ENCODE data around the gene STPG4. TPM values are rescaled to one million over a fixed set of nuclear protein-coding genes. Genes with fewer than 3 reads are reported as not detected.
"Not testable (repeated sequence)": the region's sequence is repeated elsewhere in the genome, so short reads cannot be mapped to it uniquely, and the experiment has no call there.

Gene STPG4
- total RNA-seq, 1 experiment from 2014 or later = 10.6 TPM

GRCh38 chr2:47126783-47127182 is 28.3 kb downstream of the STPG4 start (continued):
- no peak for TF ChIP-seq CTCF (IDR thresholded peaks at IDR 0.05 in 2 of 3, conservative IDR thresholded peaks at IDR 0.05 in 1 of 3; ENCODE audit: borderline replicate concordance in 1 of 3, insufficient read depth in 1 of 3, low read depth in 2 of 3, low read length in 2 of 3)
- TF ChIP-seq FOSL1 (IDR thresholded peaks at IDR 0.05; ENCODE audit: low read depth) = no peak

- H3K27ac ChIP-seq (ENCODE audit: low read depth, low read length); H3K9ac ChIP-seq (ENCODE audit: low read length); POLR2A ChIA-PET; intact Hi-C loops (cut with micrococcal nuclease); H2AFZ ChIP-seq (ENCODE audit: low read depth, low read length, poor library complexity, severe bottlenecking); H3K9me3 ChIP-seq (ENCODE audit: control insufficient read depth in 1 of 2, insufficient read depth in 1 of 2, low read depth in 1 of 2, low read length in 2 of 2); H3K4me2 ChIP-seq (ENCODE audit: low read length); H3K79me2 ChIP-seq (ENCODE audit: insufficient read depth, low read length); ATAC-seq; RAD21 ChIA-PET (ENCODE audit: low non-redundant PET in 1 of 2, low total read pairs in 2 of 2, uncharacterized antibody in 2 of 2, unreplicated experiment in 2 of 2); H3K27me3 ChIP-seq (ENCODE audit: insufficient read depth, low read length); H4K20me1 ChIP-seq (ENCODE audit: insufficient read depth); DNase-seq (ENCODE audit: low read depth, low spot score); H3K36me3 ChIP-seq (ENCODE audit: control insufficient read depth in 1 of 2, insufficient read depth in 2 of 2, low read length in 2 of 2); BruUV-seq (replicated peaks); CTCF ChIA-PET; H3K4me3 ChIP-seq (replicated peaks in 1 of 2; ENCODE audit: low read depth in 1 of 2, low read length in 2 of 2); H3K9me2 ChIP-seq (ENCODE audit: insufficient read depth): not testable (repeated sequence)
- H3K4me1 ChIP-seq (ENCODE audit: control insufficient read depth in 1 of 2, insufficient read depth in 2 of 2, low read length in 2 of 2) = peaks cover 0 to 11% of the 10 kb centered on the region in 2 experiments; a peak in 2 of 4 replicates
Measured at GRCh38 chr2:47124740-47125139, 30.4 kb downstream of the STPG4 start.

GRCh38 chr2:47120424-47120823 is 34.7 kb downstream of the STPG4 start:
- H3K4me3 ChIP-seq (replicated peaks in 1 of 2; ENCODE audit: low read depth in 1 of 2, low read length in 2 of 2); H3K79me2 ChIP-seq (ENCODE audit: insufficient read depth, low read length); H3K9me3 ChIP-seq (ENCODE audit: control insufficient read depth in 1 of 2, insufficient read depth in 1 of 2, low read depth in 1 of 2, low read length in 2 of 2); RAD21 ChIA-PET (ENCODE audit: low non-redundant PET in 1 of 2, low total read pairs in 2 of 2, uncharacterized antibody in 2 of 2, unreplicated experiment in 2 of 2); BruUV-seq (replicated peaks); H3K27me3 ChIP-seq (ENCODE audit: insufficient read depth, low read length); ATAC-seq; H2AFZ ChIP-seq (ENCODE audit: low read depth, low read length, poor library complexity, severe bottlenecking); H3K9ac ChIP-seq (ENCODE audit: low read length); POLR2A ChIA-PET; H3K9me2 ChIP-seq (ENCODE audit: insufficient read depth); DNase-seq (ENCODE audit: low read depth, low spot score); H3K36me3 ChIP-seq (ENCODE audit: control insufficient read depth in 1 of 2, insufficient read depth in 2 of 2, low read length in 2 of 2); intact Hi-C loops (cut with micrococcal nuclease); H4K20me1 ChIP-seq (ENCODE audit: insufficient read depth); H3K27ac ChIP-seq (ENCODE audit: low read depth, low read length); H3K4me2 ChIP-seq (ENCODE audit: low read length): not testable (repeated sequence)
- H3K4me1 ChIP-seq (ENCODE audit: control insufficient read depth in 1 of 2, insufficient read depth in 2 of 2, low read length in 2 of 2) = peaks cover 0 to 19% of the 10 kb centered on the region in 2 experiments; a peak in 2 of 4 replicates
- CTCF ChIA-PET = interaction anchor here (2.6 kb wide), 1 partner anchor 203 kb away, joined by 6 read pairs; no protein-coding TSS in a partner anchor
